K562 (cell line): ENCODE measurements around the gene GYPC. TPM values are rescaled to one million over a fixed set of nuclear protein-coding genes. Genes with fewer than 3 reads are reported as not detected.

Source experiments
- ARHGAP35 ChIP-seq: fragments of 450-650 bp; IDR thresholded peaks from 2 replicates; pipeline ENCODE4 v1.6.1; 2018; ENCODE audit not compliant: partially characterized antibody
- ARNT ChIP-seq, 2 experiments: fragments of 450-650 bp; IDR thresholded peaks; 2 replicates each; pipeline ENCODE4 v1.6.1; 2016; ENCODE audit warnings: mild to moderate bottlenecking in 1 of 2
- CREB5 ChIP-seq: fragments of 250-450 bp; sonication (Bioruptor Pico); IDR thresholded peaks from 2 replicates; pipeline ENCODE4 v1.5.0; 2020; ENCODE audit warnings: mild to moderate bottlenecking
- CREM ChIP-seq: IDR thresholded peaks from 2 replicates; pipeline ENCODE4 v1.6.1; 2014; ENCODE audit warnings: antibody characterized with exemption, low read depth
- JUND ChIP-seq, 2 experiments: IDR thresholded peaks; 2 replicates in 1 of 2; 3 replicates in 1 of 2; pipeline ENCODE4 v1.6.1; 2011; ENCODE audit warnings: borderline replicate concordance in 2 of 2, low read depth in 2 of 2, low read length in 2 of 2, improper control_type of control experiment in 1 of 2, missing biosample characterization in 1 of 2, missing genetic modification characterization in 1 of 2, missing genetic modification reagents in 1 of 2
- KLF1 ChIP-seq: fragments of 450-650 bp; IDR thresholded peaks from 2 replicates; pipeline ENCODE4 v1.6.1; 2016; ENCODE audit warnings: missing genetic modification characterization, missing compliant biosample characterization
- NCOA4 ChIP-seq: fragments of 450-650 bp; IDR thresholded peaks from 2 replicates; pipeline ENCODE4 v1.6.1; 2018; ENCODE audit warnings: mild to moderate bottlenecking; ENCODE audit not compliant: partially characterized antibody
- RBM34 ChIP-seq: fragments of 200-400 bp; formaldehyde crosslinking; IDR thresholded peaks from 2 replicates; pipeline ENCODE4 v1.6.1; 2018; ENCODE audit warnings: low read length, borderline replicate concordance; ENCODE audit not compliant: insufficient read depth
- SMAD4 ChIP-seq: fragments of 250-450 bp; sonication (Bioruptor Pico); conservative IDR thresholded peaks from 2 replicates; pipeline ENCODE4 v1.8.0; 2021; ENCODE audit warnings: inconsistent platforms, mild to moderate bottlenecking, moderate library complexity
- SMARCB1 ChIP-seq: IDR thresholded peaks from 2 replicates; pipeline ENCODE4 v1.6.1; 2011; ENCODE audit warnings: improper control_type of control experiment, low read depth; ENCODE audit not compliant: insufficient read length
- SP1 ChIP-seq: sonication (generic); formaldehyde crosslinking; IDR thresholded peaks from 2 replicates; pipeline ENCODE4 v1.8.1; 2022; ENCODE audit warnings: mild to moderate bottlenecking, missing genetic modification reagents
- SRSF3 ChIP-seq: fragments of 200-400 bp; formaldehyde crosslinking; IDR thresholded peaks from 2 replicates; pipeline ENCODE4 v1.6.1; 2016; ENCODE audit warnings: mild to moderate bottlenecking, low read length, moderate library complexity; ENCODE audit not compliant: insufficient read depth
- YY1 ChIP-seq, 3 experiments: IDR thresholded peaks; 2 replicates each; pipeline ENCODE4 v1.6.1; 2011; ENCODE audit warnings: low read length in 2 of 3, mild to moderate bottlenecking in 2 of 3, moderate library complexity in 2 of 3, borderline replicate concordance in 1 of 3, control low read depth in 1 of 3, low read depth in 1 of 3; ENCODE audit not compliant: insufficient read depth in 3 of 3, insufficient replicate concordance in 2 of 3, control insufficient read depth in 1 of 3, insufficient read length in 1 of 3; ENCODE audit errors: extremely low read depth in 1 of 3
- ZNF175 ChIP-seq: fragments of 200-800 bp; sonication (Bioruptor generic); IDR thresholded peaks from 2 replicates; pipeline ENCODE4 v1.6.1; 2016; ENCODE audit warnings: low read depth, mild to moderate bottlenecking, missing genetic modification characterization, missing compliant biosample characterization
- ZNF197 ChIP-seq: fragments of 200-800 bp; sonication (Bioruptor generic); IDR thresholded peaks from 2 replicates; pipeline ENCODE4 v1.6.1; 2016; ENCODE audit warnings: low read depth, missing genetic modification characterization, missing compliant biosample characterization
- polyA plus RNA-seq, 8 experiments: library from polyadenylated mRNA; depleted of rRNA in 4 of 8; stranded (reverse) in 5 of 8; unstranded in 3 of 8; fragments of >200 nt; fragmentation: Nextera tagmentation in 2 of 8; fragmentation: Illumina TruSeq in 1 of 8; extraction: Ambion mirVana in 2 of 8; extraction: Trizol in 1 of 8; gene quantifications; 2 replicates each; pipeline versions ENCODE4 v1.2.1 to v1.2.3, GENCODE V29; 2011 to 2014; ENCODE audit warnings: inconsistent platforms in 1 of 8, missing spikeins in 1 of 8
- total RNA-seq, 7 experiments: library from RNA; depleted of rRNA in 6 of 7; stranded (reverse); fragments of >200 nt in 6 of 7; fragmentation: Illumina TruSeq in 2 of 7; extraction: Trizol in 2 of 7; gene quantifications; 2 replicates each; pipeline versions ENCODE4 v1.2.1 to v1.2.3, GENCODE V29; 2011 to 2021; ENCODE audit warnings: low replicate concordance in 1 of 7
- TF ChIP-seq, protein P1 (sequence below), 2 experiments: IDR thresholded peaks; 2 replicates each; pipeline ENCODE4 v1.6.1; 2012; ENCODE audit warnings: improper control_type of control experiment in 2 of 2, low read depth in 2 of 2, low read length in 2 of 2, borderline replicate concordance in 1 of 2
- TF ChIP-seq, protein P2 (sequence below): fragments of 450-650 bp; formaldehyde crosslinking; IDR thresholded peaks from 2 replicates; pipeline ENCODE4 v1.4.0; 2020; ENCODE audit warnings: mild to moderate bottlenecking, moderate library complexity
- TF ChIP-seq, protein P3 (sequence below): IDR thresholded peaks from 2 replicates; pipeline ENCODE4 v1.6.1; 2011; ENCODE audit warnings: borderline replicate concordance, low read depth, mild to moderate bottlenecking, moderate library complexity, low read length; ENCODE audit not compliant: insufficient read depth, poor library complexity, severe bottlenecking

The GYPC gene
- total and polyA plus RNA-seq, 9 of the 15 experiments (the other 6 are each of a cell fraction or from before 2014, with no cell fraction given), result 50.6 to 282 (median 194) TPM

- TF ChIP-seq KLF1 (tag) (0 out of 2 replicates have a peak, but pooled peaks have one; percentile 31), SMARCB1 (peak; percentile 41), CREM (peak; percentile 73), RBM34 (no peak), ZNF197 (peak; percentile 87), ZNF175 (CRISPR knock-in tag) (peak; percentile 76; the same call in 1 of the 2 replicates), CREB5 (no peak), NCOA4 (no peak), SP1 (CRISPR knock-in tag) (peak; percentile 51), JUND (IDR thresholded peaks at IDR 0.05; ENCODE audit: borderline replicate concordance, low read depth, low read length) (peak; percentile 72; the same call in 1 of the 2 replicates), JUND (tag; IDR thresholded peaks at IDR 0.05; ENCODE audit: borderline replicate concordance, low read depth, low read length) (peak; percentile 35; the same call in 1 of the 3 replicates), SMAD4 (CRISPR knock-in tag) (peak; percentile 94), YY1 (IDR thresholded peaks at IDR 0.05; ENCODE audit: borderline replicate concordance in 1 of 3, control insufficient read depth in 1 of 3, extremely low read depth in 1 of 3, insufficient read depth in 3 of 3, insufficient read length in 1 of 3, insufficient replicate concordance in 2 of 3, low read depth in 1 of 3, low read length in 2 of 3) (peak in 2 of 3 experiments; percentile 56 to 82), ARNT (IDR thresholded peaks at IDR 0.05) (peak; percentile 58 to 70; a peak in 2 of 4 replicates), ARHGAP35 (no peak), SRSF3 (no peak)
- TF ChIP-seq, protein P1, sequence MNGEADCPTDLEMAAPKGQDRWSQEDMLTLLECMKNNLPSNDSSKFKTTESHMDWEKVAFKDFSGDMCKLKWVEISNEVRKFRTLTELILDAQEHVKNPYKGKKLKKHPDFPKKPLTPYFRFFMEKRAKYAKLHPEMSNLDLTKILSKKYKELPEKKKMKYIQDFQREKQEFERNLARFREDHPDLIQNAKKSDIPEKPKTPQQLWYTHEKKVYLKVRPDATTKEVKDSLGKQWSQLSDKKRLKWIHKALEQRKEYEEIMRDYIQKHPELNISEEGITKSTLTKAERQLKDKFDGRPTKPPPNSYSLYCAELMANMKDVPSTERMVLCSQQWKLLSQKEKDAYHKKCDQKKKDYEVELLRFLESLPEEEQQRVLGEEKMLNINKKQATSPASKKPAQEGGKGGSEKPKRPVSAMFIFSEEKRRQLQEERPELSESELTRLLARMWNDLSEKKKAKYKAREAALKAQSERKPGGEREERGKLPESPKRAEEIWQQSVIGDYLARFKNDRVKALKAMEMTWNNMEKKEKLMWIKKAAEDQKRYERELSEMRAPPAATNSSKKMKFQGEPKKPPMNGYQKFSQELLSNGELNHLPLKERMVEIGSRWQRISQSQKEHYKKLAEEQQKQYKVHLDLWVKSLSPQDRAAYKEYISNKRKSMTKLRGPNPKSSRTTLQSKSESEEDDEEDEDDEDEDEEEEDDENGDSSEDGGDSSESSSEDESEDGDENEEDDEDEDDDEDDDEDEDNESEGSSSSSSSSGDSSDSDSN (IDR thresholded peaks at IDR 0.05; ENCODE audit: borderline replicate concordance in 1 of 2, low read depth in 2 of 2, low read length in 2 of 2), result peak; percentile 53 to 94; a peak in 3 of 4 replicates
- TF ChIP-seq, protein P2, sequence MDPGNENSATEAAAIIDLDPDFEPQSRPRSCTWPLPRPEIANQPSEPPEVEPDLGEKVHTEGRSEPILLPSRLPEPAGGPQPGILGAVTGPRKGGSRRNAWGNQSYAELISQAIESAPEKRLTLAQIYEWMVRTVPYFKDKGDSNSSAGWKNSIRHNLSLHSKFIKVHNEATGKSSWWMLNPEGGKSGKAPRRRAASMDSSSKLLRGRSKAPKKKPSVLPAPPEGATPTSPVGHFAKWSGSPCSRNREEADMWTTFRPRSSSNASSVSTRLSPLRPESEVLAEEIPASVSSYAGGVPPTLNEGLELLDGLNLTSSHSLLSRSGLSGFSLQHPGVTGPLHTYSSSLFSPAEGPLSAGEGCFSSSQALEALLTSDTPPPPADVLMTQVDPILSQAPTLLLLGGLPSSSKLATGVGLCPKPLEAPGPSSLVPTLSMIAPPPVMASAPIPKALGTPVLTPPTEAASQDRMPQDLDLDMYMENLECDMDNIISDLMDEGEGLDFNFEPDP (CRISPR knock-in tag), result no peak
- TF ChIP-seq, protein P3, sequence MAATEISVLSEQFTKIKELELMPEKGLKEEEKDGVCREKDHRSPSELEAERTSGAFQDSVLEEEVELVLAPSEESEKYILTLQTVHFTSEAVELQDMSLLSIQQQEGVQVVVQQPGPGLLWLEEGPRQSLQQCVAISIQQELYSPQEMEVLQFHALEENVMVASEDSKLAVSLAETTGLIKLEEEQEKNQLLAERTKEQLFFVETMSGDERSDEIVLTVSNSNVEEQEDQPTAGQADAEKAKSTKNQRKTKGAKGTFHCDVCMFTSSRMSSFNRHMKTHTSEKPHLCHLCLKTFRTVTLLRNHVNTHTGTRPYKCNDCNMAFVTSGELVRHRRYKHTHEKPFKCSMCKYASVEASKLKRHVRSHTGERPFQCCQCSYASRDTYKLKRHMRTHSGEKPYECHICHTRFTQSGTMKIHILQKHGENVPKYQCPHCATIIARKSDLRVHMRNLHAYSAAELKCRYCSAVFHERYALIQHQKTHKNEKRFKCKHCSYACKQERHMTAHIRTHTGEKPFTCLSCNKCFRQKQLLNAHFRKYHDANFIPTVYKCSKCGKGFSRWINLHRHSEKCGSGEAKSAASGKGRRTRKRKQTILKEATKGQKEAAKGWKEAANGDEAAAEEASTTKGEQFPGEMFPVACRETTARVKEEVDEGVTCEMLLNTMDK, result no peak
These were observed 18.3 kb downstream of the GYPC start (continued) for GRCh38 chr2:126674075-126674744.
